Kidney (tissue), 14 donors: ENCODE data around the gene DCAF16. TPM values are rescaled to one million over a fixed set of nuclear protein-coding genes. Genes with fewer than 3 reads are reported as not detected.
A peak's percentile ranks its signal among the peaks of the same experiment; 100 is the strongest.
"Not testable (repeated sequence)": the region's sequence is repeated elsewhere in the genome, so short reads cannot be mapped to it uniquely, and the experiment has no call there.

Experiments
- DNase-seq, 5 donors: peaks; one replicate each; pipeline ENCODE4 v3.0.0-alpha.2; 2013 to 2020
- FAIRE-seq: peaks from 2 replicates; lab custom pipeline; 2012; peaks lifted over from hg19 to GRCh38; lab: Jason Lieb, UNC
- H3K27ac ChIP-seq, 2 donors: one replicate each; pipeline ENCODE4 v1.7.0; 2013; ENCODE audit warnings: low read depth in 2 of 2, low read length in 2 of 2, inconsistent platforms in 1 of 2
- H3K27me3 ChIP-seq: one replicate; pipeline ENCODE4 v1.7.1; 2013; ENCODE audit warnings: low read length, inconsistent platforms; ENCODE audit not compliant: control insufficient read depth, insufficient read depth
- H3K36me3 ChIP-seq, 3 donors: one replicate each; pipeline versions ENCODE4 v1.7.0 to v1.7.1; 2013; ENCODE audit warnings: low read length in 3 of 3, control low read depth in 1 of 3, inconsistent platforms in 1 of 3; ENCODE audit not compliant: insufficient read depth in 3 of 3, control insufficient read depth in 2 of 3
- H3K4me1 ChIP-seq, 3 donors: one replicate each; pipeline versions ENCODE4 v1.7.0 to v1.7.1; 2013; ENCODE audit warnings: low read length in 3 of 3, inconsistent platforms in 1 of 3, low read depth in 1 of 3; ENCODE audit not compliant: control insufficient read depth in 2 of 3, insufficient read depth in 2 of 3
- H3K4me3 ChIP-seq, 3 donors: one replicate each; pipeline versions ENCODE4 v1.7.0 to v1.8.1; 2013; ENCODE audit warnings: low read length in 3 of 3, control low read depth in 1 of 3, inconsistent platforms in 1 of 3
- H3K9ac ChIP-seq, 3 donors: one replicate each; pipeline versions ENCODE4 v1.7.0 to v1.7.1; 2013; ENCODE audit warnings: low read length in 3 of 3, control low read depth in 1 of 3, inconsistent platforms in 1 of 3
- H3K9me3 ChIP-seq, 3 donors: one replicate each; pipeline versions ENCODE4 v1.7.0 to v1.7.1; 2013; ENCODE audit warnings: low read length in 3 of 3, control low read depth in 1 of 3, inconsistent platforms in 1 of 3; ENCODE audit not compliant: control insufficient read depth in 2 of 3, insufficient read depth in 1 of 3
- intact Hi-C: fragments of 100-400 bp; cut with DNase I; formaldehyde crosslinking; loops from one replicate; pipeline ENCODE4 v1.11.1; 2022
- polyA plus RNA-seq: library from polyadenylated mRNA; stranded (reverse); fragments of 350-450 nt; fragmentation: Illumina TruSeq; extraction: RNeasy Lipid Tissue Mini Kit (QIAGEN cat#74804); gene quantifications from one replicate; pipeline ENCODE4 v1.2.3, GENCODE V29; 2014; ENCODE audit warnings: low read depth, low replicate concordance; ENCODE audit not compliant: insufficient read depth
- total RNA-seq: library from RNA; stranded (reverse); fragmentation: NEBNext Ultra II Directional; extraction: Animal tissue kit (Norgen Biotek cat#: 25700); gene quantifications from one replicate; pipeline ENCODE4 v1.2.1, GENCODE V29; 2021
- TF ChIP-seq, protein P1 (sequence below): IDR thresholded peaks from 3 replicates; pipeline ENCODE4 v1.5.1; 2012; ENCODE audit warnings: mild to moderate bottlenecking, moderate library complexity, borderline replicate concordance; ENCODE audit not compliant: insufficient read depth; ENCODE audit errors: extremely low read depth
- donor health status: control.
- donor health status: control.
- donor health status: control.
- donor health status: control.
- donor health status: control.
- donor health status: DM: yes; HTN: yes; CAD: no.
- donor health status: Normal renal cell carcinoma (clear cell type).

Gene DCAF16
- total and polyA plus RNA-seq, 2 donors from 2014 or later = 7.4 to 40.7 TPM

DNA sequence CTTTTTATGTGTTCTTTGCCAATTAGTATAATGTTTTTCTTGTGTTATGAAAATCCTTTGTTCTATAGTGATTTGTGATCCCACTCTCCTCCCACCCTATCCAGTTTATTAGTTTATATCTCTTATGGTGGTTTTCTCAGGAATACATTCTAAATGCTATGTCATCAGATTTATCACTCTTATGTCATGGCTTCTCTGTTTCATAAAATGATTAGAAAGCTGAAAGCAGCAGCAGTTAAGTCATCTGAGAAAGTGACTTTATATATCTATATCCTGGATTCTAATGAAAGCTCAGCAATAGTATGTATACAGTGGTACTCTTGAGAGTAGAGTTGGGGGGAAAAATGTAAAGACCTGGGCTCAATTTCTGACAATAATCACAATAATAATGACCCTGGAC lies 41.4 kb upstream of the DCAF16 start:
- Histone ChIP-seq H3K9me3 (no peaks in the 10 kb centered on the region), H3K27ac (no peak overlapping the region), H3K9ac (no peak overlapping the region), H3K4me1 (no peaks in the 10 kb centered on the region), H3K4me3 (no peak overlapping the region), H3K27me3 (no peaks in the 10 kb centered on the region), H3K36me3 (no peaks in the 10 kb centered on the region)
- FAIRE-seq (no peak), DNase-seq (peak in 1 of 5 donors; percentile 8)
- TF ChIP-seq, protein P1, sequence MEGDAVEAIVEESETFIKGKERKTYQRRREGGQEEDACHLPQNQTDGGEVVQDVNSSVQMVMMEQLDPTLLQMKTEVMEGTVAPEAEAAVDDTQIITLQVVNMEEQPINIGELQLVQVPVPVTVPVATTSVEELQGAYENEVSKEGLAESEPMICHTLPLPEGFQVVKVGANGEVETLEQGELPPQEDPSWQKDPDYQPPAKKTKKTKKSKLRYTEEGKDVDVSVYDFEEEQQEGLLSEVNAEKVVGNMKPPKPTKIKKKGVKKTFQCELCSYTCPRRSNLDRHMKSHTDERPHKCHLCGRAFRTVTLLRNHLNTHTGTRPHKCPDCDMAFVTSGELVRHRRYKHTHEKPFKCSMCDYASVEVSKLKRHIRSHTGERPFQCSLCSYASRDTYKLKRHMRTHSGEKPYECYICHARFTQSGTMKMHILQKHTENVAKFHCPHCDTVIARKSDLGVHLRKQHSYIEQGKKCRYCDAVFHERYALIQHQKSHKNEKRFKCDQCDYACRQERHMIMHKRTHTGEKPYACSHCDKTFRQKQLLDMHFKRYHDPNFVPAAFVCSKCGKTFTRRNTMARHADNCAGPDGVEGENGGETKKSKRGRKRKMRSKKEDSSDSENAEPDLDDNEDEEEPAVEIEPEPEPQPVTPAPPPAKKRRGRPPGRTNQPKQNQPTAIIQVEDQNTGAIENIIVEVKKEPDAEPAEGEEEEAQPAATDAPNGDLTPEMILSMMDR = no peak
- intact Hi-C loops = no loop called here

DNA sequence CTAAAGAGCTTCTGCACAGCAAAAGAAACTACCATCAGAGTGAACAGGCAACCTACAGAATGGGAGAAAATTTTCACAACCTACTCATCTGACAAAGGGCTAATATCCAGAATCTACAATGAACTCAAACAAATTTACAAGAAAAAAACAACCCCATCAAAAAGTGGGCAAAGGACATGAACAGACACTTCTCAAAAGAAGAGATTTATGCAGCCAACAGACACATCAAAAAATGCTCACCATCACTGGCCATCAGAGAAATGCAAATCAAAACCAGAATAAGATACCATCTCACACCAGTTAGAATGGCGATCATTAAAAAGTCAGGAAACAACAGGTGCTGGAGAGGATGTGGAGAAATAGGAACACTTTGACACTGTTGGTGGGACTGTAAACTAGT lies 39.7 kb upstream of the DCAF16 start:
- intact Hi-C loops, FAIRE-seq, H3K4me3 ChIP-seq, H3K27me3 ChIP-seq, DNase-seq, H3K9me3 ChIP-seq, H3K4me1 ChIP-seq, H3K27ac ChIP-seq, H3K36me3 ChIP-seq, H3K9ac ChIP-seq: not testable (repeated sequence)

DNA sequence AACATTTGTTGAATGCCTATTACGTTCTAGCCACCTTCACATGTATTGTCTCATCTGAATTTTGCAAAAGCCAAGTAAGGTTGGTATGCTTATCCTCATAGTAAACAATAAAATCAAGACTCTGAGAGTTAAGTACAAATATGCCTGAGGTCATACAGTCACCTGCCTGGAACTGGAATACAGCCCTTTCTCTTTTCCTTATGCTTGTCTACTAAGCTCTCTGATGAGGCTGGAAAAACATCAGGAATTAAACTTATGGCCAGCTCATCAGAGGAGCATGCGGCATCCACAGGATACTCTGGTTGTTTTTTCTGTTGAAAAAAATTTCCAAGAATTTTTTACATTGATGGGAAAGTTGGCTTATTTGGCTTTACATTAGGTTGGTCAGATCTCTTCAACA lies 35.7 kb upstream of the DCAF16 start:
- Histone ChIP-seq H3K27me3 (no peaks in the 10 kb centered on the region), H3K4me3 (no peak overlapping the region), H3K9ac (no peak overlapping the region), H3K36me3 (no peaks in the 10 kb centered on the region), H3K4me1 (no peaks in the 10 kb centered on the region), H3K27ac (no peak overlapping the region), H3K9me3 (no peaks in the 10 kb centered on the region)
- TF ChIP-seq, protein P1 = no peak
- DNase-seq (no peak), FAIRE-seq (no peak)
- intact Hi-C loops = no loop called here

DNA sequence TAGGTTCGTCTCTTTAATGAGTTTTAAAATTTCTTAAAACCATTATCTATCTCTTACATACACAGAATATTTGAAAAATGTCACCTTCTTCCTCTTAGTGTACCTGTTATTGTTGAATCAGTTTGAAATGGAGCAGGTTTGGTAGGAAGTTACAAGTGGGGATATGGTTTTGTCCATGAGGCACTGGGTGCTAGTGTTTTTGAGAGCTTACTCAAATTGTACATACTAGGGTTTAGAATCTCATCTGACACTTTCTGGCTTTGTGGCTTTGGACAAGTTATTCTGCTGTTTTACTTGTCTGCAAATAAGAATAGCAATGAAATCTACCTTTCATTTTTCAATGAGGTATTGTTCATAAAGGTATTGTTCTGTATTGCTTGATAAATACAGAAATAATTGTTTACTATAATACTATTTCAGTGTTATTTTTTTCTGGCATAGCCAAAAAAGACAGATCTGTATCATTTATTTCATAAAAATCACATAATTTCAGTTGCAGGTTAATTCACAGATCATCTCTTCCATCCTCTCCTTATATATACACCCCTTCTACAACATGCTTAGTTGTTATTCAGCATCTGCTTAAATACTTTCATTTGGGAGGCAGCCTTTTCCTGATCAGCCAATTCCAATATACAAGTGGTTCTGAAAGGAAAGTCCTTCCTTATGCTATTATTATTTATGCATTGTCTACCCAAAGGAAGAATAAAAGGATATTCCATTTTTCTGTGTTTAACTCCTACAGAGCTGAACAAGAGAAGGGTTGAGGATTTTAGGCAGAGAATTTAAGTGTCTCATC lies 13.5 kb upstream of the DCAF16 start:
- no peaks in the 10 kb centered on the region for H3K27me3 ChIP-seq
- no peak for DNase-seq
- no peak overlapping the region for H3K9ac ChIP-seq
- H3K4me1 ChIP-seq = no peaks in the 10 kb centered on the region
- H3K36me3 ChIP-seq = no peaks in the 10 kb centered on the region
- H3K9me3 ChIP-seq = no peaks in the 10 kb centered on the region
- TF ChIP-seq, protein P1 = no peak
- FAIRE-seq = no peak
- no peak overlapping the region for H3K27ac ChIP-seq
- intact Hi-C loops = no loop called here
- no peak overlapping the region for H3K4me3 ChIP-seq
